Thoracic aorta (tissue), 2 donors: ENCODE results near the gene GTF2A1L. TPM values are rescaled to one million over a fixed set of nuclear protein-coding genes. Genes with fewer than 3 reads are reported as not detected.

Experiments used
- ATAC-seq: fragments of 150-250 bp; one replicate; pipeline ENCODE4 v1.8.0; 2017; ENCODE audit warnings: low read depth; ENCODE audit not compliant: insufficient number of reproducible peaks, low FRiP score
- DNase-seq: peaks from one replicate; pipeline ENCODE4 v3.0.0-alpha.2; 2020; ENCODE audit warnings: low spot score
- H3K27ac ChIP-seq, 2 donors: fragments of 200-600 bp; sonication (generic); 1 replicate in 1 of 2; 2 replicates in 1 of 2; pipeline ENCODE4 v1.5.1; 2016; ENCODE audit warnings: mild to moderate bottlenecking in 2 of 2, moderate library complexity in 2 of 2
- H3K27me3 ChIP-seq: fragments of 200-600 bp; sonication (generic); replicated peaks from 2 replicates; pipeline ENCODE4 v1.6.0; 2016; ENCODE audit warnings: mild to moderate bottlenecking; ENCODE audit not compliant: insufficient read depth
- H3K36me3 ChIP-seq: fragments of 200-600 bp; sonication (generic); one replicate; pipeline ENCODE4 v1.5.1; 2016
- H3K4me1 ChIP-seq, 2 donors: fragments of 200-600 bp; sonication (generic); 1 replicate in 1 of 2; 2 replicates in 1 of 2; pipeline versions ENCODE4 v1.5.1 to v1.6.0; 2016; ENCODE audit warnings: low read depth in 2 of 2, mild to moderate bottlenecking in 1 of 2; ENCODE audit not compliant: control insufficient read depth in 1 of 2
- H3K4me3 ChIP-seq: fragments of 200-600 bp; sonication (generic); 2 replicates; pipeline ENCODE4 v1.5.1; 2016; ENCODE audit warnings: mild to moderate bottlenecking
- H3K9me3 ChIP-seq: fragments of 200-600 bp; sonication (generic); 2 replicates; pipeline ENCODE4 v1.5.1; 2016
- total RNA-seq, 2 donors: library from RNA; depleted of rRNA; stranded (reverse); fragments of >200 nt; gene quantifications; one replicate each; pipeline versions ENCODE4 v1.1.0 to v1.2.3, GENCODE V29; 2016
- TF ChIP-seq, protein P1 (sequence below): fragments of 200-600 bp; sonication (generic); IDR thresholded peaks from one replicate; pipeline ENCODE4 v1.5.1; 2019; ENCODE audit warnings: antibody characterized with exemption

GTF2A1L gene
- total RNA-seq, 2 donors from 2014 or later, result 0.27 to 1.6 TPM

DNA sequence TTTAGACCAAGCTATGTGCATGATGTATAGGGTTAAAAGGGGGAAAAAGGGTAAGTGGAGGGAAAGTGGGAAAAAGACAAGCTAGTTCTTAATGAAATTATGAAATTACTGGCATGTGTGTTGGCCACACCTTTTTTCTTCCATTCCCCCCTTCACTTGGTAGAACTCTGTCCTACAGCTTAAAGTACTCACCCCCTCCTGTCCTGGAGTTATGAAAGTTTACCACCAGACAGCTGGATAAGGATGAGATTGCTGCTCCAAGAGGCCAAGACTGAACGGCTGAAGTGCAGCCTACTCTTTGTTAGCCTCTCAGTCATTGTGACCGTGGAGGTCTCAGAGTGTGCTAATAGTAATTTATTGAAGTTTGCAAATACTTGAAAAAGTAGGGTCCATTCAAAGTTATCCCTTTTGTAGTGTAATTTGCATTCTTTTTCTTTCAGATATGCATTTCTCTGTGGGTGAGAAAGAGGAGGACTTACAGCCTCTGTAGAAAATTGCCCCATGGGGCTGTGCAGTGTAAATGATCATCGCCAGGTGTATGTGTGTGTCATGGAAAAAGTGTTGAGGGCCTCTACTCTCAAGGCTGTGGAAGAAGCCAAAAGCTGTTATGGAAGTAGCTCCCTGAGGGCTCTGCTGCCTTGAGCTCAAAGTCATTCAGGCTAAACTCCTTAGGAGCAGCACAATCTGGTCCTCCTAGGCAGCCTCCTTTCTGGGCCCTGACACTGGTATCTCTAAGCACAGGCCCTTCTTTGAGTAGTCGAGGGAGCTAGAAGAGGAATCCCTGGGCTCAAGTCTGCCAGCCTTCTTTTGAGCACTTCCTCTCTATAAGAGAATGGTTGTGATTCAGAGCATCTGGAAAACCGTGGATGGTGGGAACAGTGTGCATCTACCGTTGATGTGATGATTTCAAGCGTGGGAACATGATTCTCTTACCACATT lies 91.7 kb downstream of the GTF2A1L start:
- no peak for DNase-seq
- Histone ChIP-seq H3K27ac (no peak overlapping the region), H3K36me3 (no peaks in the 10 kb centered on the region), H3K9me3 (no peaks in the 10 kb centered on the region), H3K4me1 (no peaks in the 10 kb centered on the region), H3K27me3 (no peaks in the 10 kb centered on the region), H3K4me3 (no peak overlapping the region)
- ATAC-seq, result no peak
- TF ChIP-seq, protein P1, sequence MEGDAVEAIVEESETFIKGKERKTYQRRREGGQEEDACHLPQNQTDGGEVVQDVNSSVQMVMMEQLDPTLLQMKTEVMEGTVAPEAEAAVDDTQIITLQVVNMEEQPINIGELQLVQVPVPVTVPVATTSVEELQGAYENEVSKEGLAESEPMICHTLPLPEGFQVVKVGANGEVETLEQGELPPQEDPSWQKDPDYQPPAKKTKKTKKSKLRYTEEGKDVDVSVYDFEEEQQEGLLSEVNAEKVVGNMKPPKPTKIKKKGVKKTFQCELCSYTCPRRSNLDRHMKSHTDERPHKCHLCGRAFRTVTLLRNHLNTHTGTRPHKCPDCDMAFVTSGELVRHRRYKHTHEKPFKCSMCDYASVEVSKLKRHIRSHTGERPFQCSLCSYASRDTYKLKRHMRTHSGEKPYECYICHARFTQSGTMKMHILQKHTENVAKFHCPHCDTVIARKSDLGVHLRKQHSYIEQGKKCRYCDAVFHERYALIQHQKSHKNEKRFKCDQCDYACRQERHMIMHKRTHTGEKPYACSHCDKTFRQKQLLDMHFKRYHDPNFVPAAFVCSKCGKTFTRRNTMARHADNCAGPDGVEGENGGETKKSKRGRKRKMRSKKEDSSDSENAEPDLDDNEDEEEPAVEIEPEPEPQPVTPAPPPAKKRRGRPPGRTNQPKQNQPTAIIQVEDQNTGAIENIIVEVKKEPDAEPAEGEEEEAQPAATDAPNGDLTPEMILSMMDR, result no peak

DNA sequence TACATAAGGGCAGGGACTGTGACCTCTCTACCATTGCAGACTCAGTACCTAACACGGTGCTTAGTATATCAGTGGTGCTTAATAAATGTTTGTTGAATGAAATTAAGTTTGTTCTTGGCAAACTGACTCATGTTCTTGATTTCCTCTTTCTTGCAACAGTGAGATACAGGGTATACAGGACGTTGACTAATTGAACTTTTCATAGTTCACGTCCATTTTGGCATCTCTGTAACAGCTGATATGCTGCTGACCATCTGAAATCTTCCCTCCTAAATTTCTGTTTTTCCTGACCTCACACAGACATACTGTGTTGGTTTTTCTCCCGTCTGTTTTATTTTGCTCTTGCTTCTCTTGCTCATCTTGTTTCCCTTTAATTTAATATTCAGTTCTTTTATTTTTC lies 93.7 kb downstream of the GTF2A1L start:
- DNase-seq, result no peak

DNA sequence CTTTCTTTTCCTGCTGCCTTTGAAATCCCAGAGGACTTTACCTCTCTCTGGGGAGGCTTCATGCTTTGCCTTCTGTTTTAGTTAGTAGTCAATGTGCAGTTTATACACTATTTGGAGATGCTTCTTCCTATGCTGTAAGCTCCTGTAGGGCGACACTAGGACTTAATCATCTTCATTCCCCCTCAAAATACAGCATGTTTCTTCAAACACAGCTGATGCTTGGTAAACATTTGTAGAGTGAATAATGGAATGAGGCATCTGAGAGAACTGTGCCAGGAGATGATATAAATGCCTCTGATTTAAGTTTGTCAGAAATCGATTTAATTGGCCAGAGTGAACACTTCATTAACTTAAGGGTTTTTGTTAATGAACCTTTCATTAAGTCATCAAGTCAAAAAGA lies 94.5 kb downstream of the GTF2A1L start:
- no peak for DNase-seq
- H3K4me1 ChIP-seq, result no peaks in the 10 kb centered on the region
- no peaks in the 10 kb centered on the region for H3K36me3 ChIP-seq
- H3K4me3 ChIP-seq, result no peak overlapping the region
- no peak overlapping the region for H3K27ac ChIP-seq
- H3K27me3 ChIP-seq, result no peaks in the 10 kb centered on the region
- TF ChIP-seq, protein P1, result no peak
- H3K9me3 ChIP-seq, result no peaks in the 10 kb centered on the region
- ATAC-seq, result no peak

More for the DNA sequence above, 93.7 kb downstream of the GTF2A1L start:
- Histone ChIP-seq H3K9me3 (no peaks in the 10 kb centered on the region), H3K27me3 (no peaks in the 10 kb centered on the region), H3K36me3 (no peaks in the 10 kb centered on the region), H3K4me1 (no peaks in the 10 kb centered on the region), H3K4me3 (no peak overlapping the region), H3K27ac (no peak overlapping the region)
- TF ChIP-seq, protein P1, result no peak
- ATAC-seq, result no peak

DNA sequence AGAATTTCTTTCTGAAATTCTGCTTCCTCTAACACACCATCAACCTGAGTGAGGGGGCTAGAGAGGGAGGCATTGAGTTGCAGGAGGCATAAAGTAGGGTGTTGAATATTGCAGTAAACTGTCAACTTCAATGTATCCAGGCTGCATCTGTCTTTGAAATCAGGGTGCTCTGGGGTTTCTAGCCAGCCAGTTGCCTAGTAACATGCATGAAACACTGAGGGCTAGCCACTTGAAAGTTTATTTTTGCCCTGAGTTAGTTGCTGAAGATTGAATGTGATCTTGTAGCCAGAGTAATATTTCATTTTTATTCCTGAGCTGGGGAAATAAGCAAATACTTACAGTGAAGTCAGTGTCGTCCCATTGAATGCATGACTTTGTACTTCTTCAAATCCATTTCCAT lies 96.0 kb downstream of the GTF2A1L start:
- Histone ChIP-seq H3K27me3 (no peaks in the 10 kb centered on the region), H3K4me1 (no peaks in the 10 kb centered on the region), H3K36me3 (no peaks in the 10 kb centered on the region), H3K27ac (no peak overlapping the region), H3K9me3 (no peaks in the 10 kb centered on the region), H3K4me3 (no peak overlapping the region)
- TF ChIP-seq, protein P1, result no peak
- no peak for ATAC-seq
- no peak for DNase-seq

DNA sequence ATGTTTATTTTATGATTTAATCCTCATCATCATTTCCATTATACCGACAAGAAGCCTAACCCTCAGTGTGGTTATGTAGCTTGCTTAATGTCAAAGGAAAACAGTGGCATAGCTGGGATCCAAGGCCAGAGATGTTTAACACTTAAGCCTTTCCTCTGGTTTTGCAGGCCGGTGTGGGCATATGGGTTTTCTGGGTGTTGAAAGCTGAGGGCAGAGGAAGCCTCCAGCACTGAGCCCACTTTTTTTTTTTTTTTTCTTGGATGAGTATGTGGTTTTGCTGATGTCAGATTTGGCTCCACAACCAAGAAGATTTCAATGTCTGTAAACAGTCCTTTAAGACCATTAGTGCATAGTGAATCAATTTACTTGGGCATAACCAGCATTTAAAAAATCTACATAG lies 96.6 kb downstream of the GTF2A1L start:
- no peak for DNase-seq
- Histone ChIP-seq H3K9me3 (no peaks in the 10 kb centered on the region), H3K27me3 (no peaks in the 10 kb centered on the region), H3K36me3 (no peaks in the 10 kb centered on the region), H3K4me1 (no peaks in the 10 kb centered on the region), H3K4me3 (no peak overlapping the region), H3K27ac (no peak overlapping the region)
- no peak for ATAC-seq
- TF ChIP-seq, protein P1, result no peak
